OCI-LY1 (cell line): ENCODE data around the gene CCDC73.

Source experiments
- H2AFZ ChIP-seq: fragments of 200-600 bp; sonication (generic), shearing (Covaris generic); 2 replicates; pipeline ENCODE4 v1.6.0; 2014; ENCODE audit warnings: antibody characterized with exemption, mild to moderate bottlenecking, low read length
- H3F3A ChIP-seq: fragments of 200-600 bp; sonication (generic), shearing (Covaris generic); 2 replicates; pipeline ENCODE4 v1.6.0; 2014; ENCODE audit warnings: mild to moderate bottlenecking, antibody characterized with exemption, low read length, moderate library complexity; ENCODE audit not compliant: insufficient read depth
- H3K27ac ChIP-seq: fragments of 200-600 bp; sonication (generic); 2 replicates; pipeline ENCODE4 v1.5.1; 2014; ENCODE audit warnings: low read length, mixed run types, mild to moderate bottlenecking, low read depth; ENCODE audit not compliant: poor library complexity, severe bottlenecking
- H3K27me3 ChIP-seq: fragments of 200-600 bp; sonication (generic); 2 replicates; pipeline ENCODE4 v1.6.0; 2014; ENCODE audit warnings: antibody characterized with exemption, mild to moderate bottlenecking, low read length, moderate library complexity; ENCODE audit not compliant: insufficient read depth
- H3K36me3 ChIP-seq: fragments of 200-600 bp; sonication (generic); 2 replicates; pipeline ENCODE4 v1.6.1; 2014; ENCODE audit warnings: mild to moderate bottlenecking, antibody characterized with exemption, low read length, moderate library complexity, mixed read lengths; ENCODE audit not compliant: insufficient read depth
- H3K4me1 ChIP-seq: fragments of 200-600 bp; sonication (generic); 2 replicates; pipeline ENCODE4 v1.5.1; 2014; ENCODE audit warnings: mild to moderate bottlenecking, low read length, moderate library complexity; ENCODE audit not compliant: insufficient read depth, severe bottlenecking
- H3K4me2 ChIP-seq: fragments of 200-600 bp; sonication (generic), shearing (Covaris generic); 2 replicates; pipeline ENCODE4 v1.6.1; 2014; ENCODE audit warnings: low read length
- H3K4me3 ChIP-seq: fragments of 200-600 bp; sonication (generic); 2 replicates; pipeline ENCODE4 v1.5.1; 2014; ENCODE audit warnings: low read length, low read depth, mild to moderate bottlenecking, mixed read lengths; ENCODE audit not compliant: poor library complexity, severe bottlenecking
- H3K79me2 ChIP-seq: fragments of 200-600 bp; shearing (Covaris generic); 2 replicates; pipeline ENCODE4 v1.6.1; 2016; ENCODE audit warnings: mixed run types, low read length, mixed read lengths; ENCODE audit not compliant: insufficient read depth
- H3K9ac ChIP-seq: fragments of 200-600 bp; sonication (generic), shearing (Covaris generic); 2 replicates; pipeline ENCODE4 v1.6.1; 2014; ENCODE audit warnings: mild to moderate bottlenecking, low read length, mixed read lengths
- H3K9me2 ChIP-seq: fragments of 200-600 bp; sonication (generic), shearing (Covaris generic); 2 replicates; pipeline ENCODE4 v1.6.1; 2014; ENCODE audit warnings: low read depth, mild to moderate bottlenecking, low read length, mixed read lengths
- H3K9me3 ChIP-seq: fragments of 200-600 bp; shearing (Covaris generic); 2 replicates; pipeline ENCODE4 v1.6.1; 2014; ENCODE audit warnings: low read length, mixed read lengths
- H4K20me1 ChIP-seq: fragments of 200-600 bp; sonication (generic), shearing (Covaris generic); 2 replicates; pipeline ENCODE4 v1.6.0; 2016; ENCODE audit warnings: mild to moderate bottlenecking, low read length; ENCODE audit not compliant: insufficient read depth
- EZH2 ChIP-seq: fragments of 200-600 bp; sonication (generic), shearing (Covaris generic); IDR thresholded peaks from 2 replicates; pipeline ENCODE4 v1.8.0; 2017; ENCODE audit warnings: borderline replicate concordance, mixed run types, mild to moderate bottlenecking, antibody characterized with exemption, low read length, moderate library complexity, mixed read lengths
- TF ChIP-seq, protein P1 (sequence below): fragments of 200-600 bp; sonication (generic), shearing (Covaris generic); IDR thresholded peaks from 2 replicates; pipeline ENCODE4 v1.5.1; 2017; ENCODE audit warnings: mild to moderate bottlenecking, antibody characterized with exemption, low read length, moderate library complexity, mixed read lengths

CCDC73 gene

DNA sequence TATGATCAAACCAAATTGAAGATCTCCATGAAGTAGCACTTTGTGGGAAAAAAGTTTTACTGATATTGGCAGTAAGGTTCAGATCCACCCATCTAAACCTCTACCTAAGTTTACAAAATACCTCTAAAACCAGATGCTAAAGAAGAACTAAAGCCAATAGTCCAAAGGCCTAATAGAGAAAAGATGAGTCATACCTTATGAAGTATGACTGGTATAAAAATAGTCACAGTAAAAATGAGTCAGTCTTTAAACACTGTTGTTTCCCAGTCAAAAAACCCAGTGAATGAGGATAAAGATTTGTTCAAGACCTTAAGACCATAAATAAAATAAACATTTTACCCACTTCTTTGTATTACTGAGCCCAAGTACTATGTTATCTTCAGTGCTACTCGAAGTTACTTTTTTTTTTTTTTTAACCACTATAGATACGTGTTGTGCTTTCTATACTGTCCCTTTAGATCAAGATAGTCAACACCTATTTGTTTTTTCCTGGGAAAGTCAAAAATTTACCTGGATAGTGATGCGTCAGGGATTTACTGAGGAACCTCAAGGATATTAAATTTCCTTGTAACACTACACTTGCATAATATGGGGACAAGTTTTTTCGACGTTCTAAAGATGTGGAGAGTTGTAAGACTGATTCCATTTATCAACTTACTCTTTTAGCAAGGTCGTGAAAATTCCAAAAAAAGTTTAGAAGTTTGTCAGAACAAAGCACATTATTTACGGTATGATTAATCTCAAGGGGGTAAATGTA is 87.3 kb downstream of the CCDC73 start:
- Histone ChIP-seq H3K36me3 (no peaks in the 10 kb centered on the region), H3K79me2 (no peaks in the 10 kb centered on the region), H2AFZ (no peak overlapping the region), H3K9me2 (no peaks in the 10 kb centered on the region), H3K4me1 (no peaks in the 10 kb centered on the region), H3K9ac (no peak overlapping the region), H4K20me1 (no peaks in the 10 kb centered on the region), H3K27me3 (no peaks in the 10 kb centered on the region), H3K27ac (no peak overlapping the region), H3K4me2 (no peak overlapping the region), H3F3A (no peaks in the 10 kb centered on the region), H3K4me3 (no peak overlapping the region), H3K9me3 (no peaks in the 10 kb centered on the region)
- TF ChIP-seq, protein P1, sequence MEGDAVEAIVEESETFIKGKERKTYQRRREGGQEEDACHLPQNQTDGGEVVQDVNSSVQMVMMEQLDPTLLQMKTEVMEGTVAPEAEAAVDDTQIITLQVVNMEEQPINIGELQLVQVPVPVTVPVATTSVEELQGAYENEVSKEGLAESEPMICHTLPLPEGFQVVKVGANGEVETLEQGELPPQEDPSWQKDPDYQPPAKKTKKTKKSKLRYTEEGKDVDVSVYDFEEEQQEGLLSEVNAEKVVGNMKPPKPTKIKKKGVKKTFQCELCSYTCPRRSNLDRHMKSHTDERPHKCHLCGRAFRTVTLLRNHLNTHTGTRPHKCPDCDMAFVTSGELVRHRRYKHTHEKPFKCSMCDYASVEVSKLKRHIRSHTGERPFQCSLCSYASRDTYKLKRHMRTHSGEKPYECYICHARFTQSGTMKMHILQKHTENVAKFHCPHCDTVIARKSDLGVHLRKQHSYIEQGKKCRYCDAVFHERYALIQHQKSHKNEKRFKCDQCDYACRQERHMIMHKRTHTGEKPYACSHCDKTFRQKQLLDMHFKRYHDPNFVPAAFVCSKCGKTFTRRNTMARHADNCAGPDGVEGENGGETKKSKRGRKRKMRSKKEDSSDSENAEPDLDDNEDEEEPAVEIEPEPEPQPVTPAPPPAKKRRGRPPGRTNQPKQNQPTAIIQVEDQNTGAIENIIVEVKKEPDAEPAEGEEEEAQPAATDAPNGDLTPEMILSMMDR: no peak
- TF ChIP-seq EZH2: no peak

GRCh38 chr11:32705309-32706033 is 89.0 kb downstream of the CCDC73 start:
- Histone ChIP-seq H3K4me2 (no peak overlapping the region), H3K9ac (no peak overlapping the region), H3K79me2 (no peaks in the 10 kb centered on the region)

GRCh38 chr11:32704775-32705174 is 89.7 kb downstream of the CCDC73 start:
- H3K4me2 ChIP-seq: no peak overlapping the region
- H3K9me3 ChIP-seq: no peaks in the 10 kb centered on the region
- no peak overlapping the region for H2AFZ ChIP-seq
- H3K27me3 ChIP-seq: no peaks in the 10 kb centered on the region
- no peaks in the 10 kb centered on the region for H4K20me1 ChIP-seq
- H3K27ac ChIP-seq: no peak overlapping the region
- H3K4me3 ChIP-seq: no peak overlapping the region
- H3K4me1 ChIP-seq: no peaks in the 10 kb centered on the region
- H3K9ac ChIP-seq: no peak overlapping the region
- no peaks in the 10 kb centered on the region for H3F3A ChIP-seq
- no peaks in the 10 kb centered on the region for H3K36me3 ChIP-seq
- TF ChIP-seq EZH2: no peak
- TF ChIP-seq, protein P1: no peak
- no peaks in the 10 kb centered on the region for H3K79me2 ChIP-seq
- no peaks in the 10 kb centered on the region for H3K9me2 ChIP-seq

More at GRCh38 chr11:32705309-32706033, 89.0 kb downstream of the CCDC73 start:
- no peaks in the 10 kb centered on the region for H3K9me2 ChIP-seq
- no peaks in the 10 kb centered on the region for H3K9me3 ChIP-seq
- H3K27me3 ChIP-seq: no peaks in the 10 kb centered on the region
- no peak overlapping the region for H2AFZ ChIP-seq
- no peak overlapping the region for H3K4me3 ChIP-seq
- no peaks in the 10 kb centered on the region for H3F3A ChIP-seq
- TF ChIP-seq, protein P1: no peak
- TF ChIP-seq EZH2: no peak
- no peaks in the 10 kb centered on the region for H3K4me1 ChIP-seq
- H3K27ac ChIP-seq: no peak overlapping the region
- no peaks in the 10 kb centered on the region for H3K36me3 ChIP-seq
- H4K20me1 ChIP-seq: no peaks in the 10 kb centered on the region
